Measurements from ENCODE around the gene BUB3.

Gene BUB3

GRCh38 chr10:123141791-123142700 lies 12.2 kb upstream of the BUB3 start:
- DNase-seq = no peak

GRCh38 chr10:123142701-123143161 lies 11.5 kb upstream of the BUB3 start:
- no peak for DNase-seq

DNA sequence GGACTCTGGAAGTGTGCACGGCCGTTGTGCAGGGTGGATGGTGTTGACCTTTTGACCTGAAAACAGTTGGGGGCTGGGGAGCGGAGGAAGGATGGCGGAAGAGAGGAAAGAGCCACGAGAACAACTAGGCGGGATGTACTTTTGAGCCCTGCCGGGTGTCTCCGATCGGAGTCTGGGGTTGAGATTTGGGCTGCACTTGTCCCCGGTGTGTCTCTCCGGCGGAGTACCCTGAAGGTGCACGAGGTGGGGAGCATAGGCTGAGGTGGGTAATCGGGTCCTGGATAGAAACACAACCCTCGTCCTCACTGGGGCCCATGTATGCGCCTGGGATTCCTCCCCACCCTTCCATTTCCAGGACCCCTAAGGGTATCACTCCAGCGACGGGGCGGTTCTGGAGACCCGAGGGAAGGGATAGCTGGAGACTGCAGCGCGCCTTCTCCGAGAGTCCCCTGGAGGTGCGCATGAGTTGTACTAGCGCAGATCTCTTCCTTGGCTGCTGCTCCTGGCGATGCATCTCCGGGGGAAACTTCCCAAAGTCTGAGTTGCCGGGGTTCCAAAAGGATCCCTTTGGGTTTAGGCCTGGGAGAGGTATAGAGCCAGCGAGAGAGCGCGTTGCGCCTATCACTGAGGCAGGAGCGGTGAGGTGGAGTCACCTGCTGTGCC lies 10.9 kb upstream of the BUB3 start:
- no peak for DNase-seq

DNA sequence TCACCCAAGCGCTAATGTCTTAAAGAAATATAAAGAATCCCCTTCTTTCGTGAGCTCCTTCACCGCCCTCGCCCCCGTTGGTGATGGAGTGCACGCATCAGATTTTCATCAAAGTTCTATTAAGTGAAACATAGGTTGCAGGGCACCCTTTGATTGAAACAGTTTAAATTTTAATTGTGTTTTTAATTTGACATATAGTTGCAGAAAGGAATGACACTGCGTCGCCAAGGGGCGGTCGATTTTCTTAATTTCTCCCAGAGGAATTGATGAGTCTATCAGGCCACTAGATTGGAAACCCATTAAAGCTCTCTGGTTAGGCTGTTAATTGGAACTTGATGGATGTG lies 10.4 kb upstream of the BUB3 start:
- DNase-seq = no peak

GRCh38 chr10:123144697-123145541 lies 9.3 kb upstream of the BUB3 start:
- DNase-seq = no peak

- no peak for DNase-seq
Observed at GRCh38 chr10:123145542-123146012, 8.6 kb upstream of the BUB3 start.

GRCh38 chr10:123146013-123146893 lies 7.9 kb upstream of the BUB3 start:
- DNase-seq = no peak

- no peak for DNase-seq
Observed at GRCh38 chr10:123146894-123147634, 7.1 kb upstream of the BUB3 start.

- DNase-seq = no peak
Observed at GRCh38 chr10:123147635-123148413, 6.4 kb upstream of the BUB3 start, which contains the start of gene HMX2. HMX2 (plus strand) TSS chr10:123148136; CDS start chr10:123148379, 243 bp downstream.

DNA sequence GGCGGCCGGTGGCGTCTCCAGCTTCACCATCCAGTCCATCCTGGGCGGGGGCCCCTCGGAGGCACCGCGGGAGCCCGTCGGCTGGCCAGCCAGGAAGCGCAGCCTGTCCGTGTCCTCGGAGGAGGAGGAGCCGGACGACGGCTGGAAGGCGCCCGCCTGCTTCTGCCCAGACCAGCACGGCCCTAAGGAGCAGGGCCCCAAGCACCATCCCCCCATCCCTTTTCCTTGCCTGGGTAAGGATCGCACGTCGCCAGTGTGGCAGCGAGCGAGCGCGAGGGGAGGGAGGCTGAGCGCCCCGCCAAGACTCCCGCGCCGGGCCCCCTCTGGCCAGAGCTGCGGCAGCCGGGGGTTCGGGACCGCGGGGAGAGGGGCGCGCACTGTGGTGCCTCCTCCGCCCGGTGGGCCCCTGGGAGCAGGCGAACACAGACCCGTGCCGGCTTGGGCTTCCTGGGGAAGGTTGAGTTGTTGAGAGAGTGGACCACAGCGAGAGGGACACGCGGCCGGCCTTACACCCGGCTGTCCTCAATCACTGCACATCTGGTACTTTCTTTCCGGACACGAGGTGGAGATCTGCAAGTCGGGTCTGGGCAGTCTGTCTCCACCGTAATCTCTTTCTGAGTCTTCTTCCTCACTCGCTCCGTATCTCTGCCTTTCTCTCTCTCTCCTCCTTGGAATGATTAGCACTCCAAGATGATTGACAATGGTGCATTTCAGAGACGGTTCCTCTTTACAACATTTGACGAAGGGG lies 5.6 kb upstream of the BUB3 start:
- no peak for DNase-seq

GRCh38 chr10:123149162-123149567 lies 5.0 kb upstream of the BUB3 start:
- no peak for DNase-seq

DNA sequence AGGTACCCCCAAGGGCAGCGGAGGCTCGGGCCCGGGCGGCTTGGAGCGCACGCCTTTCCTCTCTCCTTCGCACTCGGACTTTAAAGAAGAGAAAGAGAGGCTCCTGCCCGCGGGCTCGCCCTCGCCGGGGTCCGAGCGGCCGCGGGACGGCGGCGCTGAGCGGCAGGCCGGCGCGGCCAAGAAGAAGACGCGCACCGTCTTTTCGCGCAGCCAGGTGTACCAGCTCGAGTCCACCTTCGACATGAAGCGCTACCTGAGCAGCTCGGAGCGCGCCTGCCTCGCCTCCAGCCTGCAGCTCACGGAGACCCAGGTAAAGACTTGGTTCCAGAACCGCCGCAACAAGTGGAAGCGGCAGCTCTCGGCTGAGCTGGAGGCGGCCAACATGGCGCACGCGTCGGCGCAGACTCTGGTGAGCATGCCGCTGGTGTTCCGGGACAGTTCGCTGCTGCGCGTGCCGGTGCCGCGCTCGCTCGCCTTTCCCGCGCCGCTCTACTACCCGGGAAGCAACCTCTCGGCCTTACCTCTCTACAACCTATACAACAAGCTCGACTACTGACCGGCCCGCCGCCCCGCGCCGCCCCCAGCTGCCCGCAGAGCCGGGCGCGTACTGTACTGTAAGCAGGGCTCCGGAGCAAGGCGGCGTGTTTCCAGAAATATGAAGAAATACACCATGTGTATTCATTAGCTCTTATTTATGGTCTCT lies 4.5 kb upstream of the BUB3 start:
- peak in 1 of 2 experiments; percentile 45 for DNase-seq

- DNase-seq = peak in 1 of 2 experiments; percentile 45
Observed at GRCh38 chr10:123150271-123150985, 3.8 kb upstream of the BUB3 start.

DNA sequence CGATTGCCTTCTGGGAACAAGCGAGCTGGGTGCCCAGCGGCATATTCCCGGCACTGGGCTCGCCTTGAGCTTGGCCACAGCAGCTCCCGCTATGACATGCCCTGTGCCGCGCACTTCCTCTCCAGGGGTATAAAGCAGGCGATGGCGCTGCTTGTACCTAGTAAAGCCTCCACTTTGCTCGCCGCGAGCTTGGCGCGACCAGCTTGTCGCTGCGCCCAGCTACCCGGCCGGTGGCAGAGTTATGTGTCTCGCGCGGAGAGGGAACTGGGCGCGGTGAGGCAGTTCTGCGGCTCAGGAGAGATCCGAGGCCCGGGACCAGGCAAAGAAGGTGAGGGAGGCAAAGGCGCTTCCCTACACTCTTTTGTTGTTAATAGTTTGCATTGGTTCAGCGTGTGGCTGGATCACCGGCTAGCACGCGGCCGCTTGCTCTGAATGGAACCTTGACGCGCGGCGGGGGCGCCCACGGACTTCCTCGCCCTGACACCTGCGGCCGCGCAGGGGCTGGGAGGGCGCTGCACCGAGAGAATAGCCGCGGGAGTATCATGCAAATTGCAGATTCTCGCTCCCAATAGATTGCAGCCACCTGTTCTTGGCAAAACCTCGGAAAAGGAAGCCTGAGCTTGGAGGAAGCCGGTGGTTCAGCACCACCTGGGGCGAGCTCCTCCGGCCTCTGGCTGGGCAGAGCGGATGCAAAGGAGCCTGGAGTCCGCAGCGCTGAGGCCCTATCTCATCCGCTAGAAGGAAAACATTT lies 3.0 kb upstream of the BUB3 start:
- peak in 1 of 2 experiments; percentile 38 for DNase-seq

DNA sequence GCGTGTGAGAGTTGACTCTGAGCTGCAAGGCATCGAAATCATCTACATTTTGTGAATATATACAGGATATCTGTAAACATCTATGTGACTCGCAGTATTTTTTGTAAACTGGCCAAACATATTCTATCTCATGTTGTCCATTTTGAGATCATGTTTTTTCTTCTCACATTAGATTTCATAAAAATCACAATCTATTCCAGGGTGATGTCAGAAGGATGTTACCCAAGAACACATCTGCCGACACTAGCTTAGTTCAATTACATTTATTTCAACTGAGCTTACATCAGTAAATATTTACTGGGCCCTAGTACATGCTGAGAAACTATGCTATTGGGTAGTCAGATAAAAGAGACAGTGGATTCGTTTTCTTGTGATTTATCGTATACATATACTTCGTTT lies 2.5 kb upstream of the BUB3 start:
- DNase-seq = no peak

DNA sequence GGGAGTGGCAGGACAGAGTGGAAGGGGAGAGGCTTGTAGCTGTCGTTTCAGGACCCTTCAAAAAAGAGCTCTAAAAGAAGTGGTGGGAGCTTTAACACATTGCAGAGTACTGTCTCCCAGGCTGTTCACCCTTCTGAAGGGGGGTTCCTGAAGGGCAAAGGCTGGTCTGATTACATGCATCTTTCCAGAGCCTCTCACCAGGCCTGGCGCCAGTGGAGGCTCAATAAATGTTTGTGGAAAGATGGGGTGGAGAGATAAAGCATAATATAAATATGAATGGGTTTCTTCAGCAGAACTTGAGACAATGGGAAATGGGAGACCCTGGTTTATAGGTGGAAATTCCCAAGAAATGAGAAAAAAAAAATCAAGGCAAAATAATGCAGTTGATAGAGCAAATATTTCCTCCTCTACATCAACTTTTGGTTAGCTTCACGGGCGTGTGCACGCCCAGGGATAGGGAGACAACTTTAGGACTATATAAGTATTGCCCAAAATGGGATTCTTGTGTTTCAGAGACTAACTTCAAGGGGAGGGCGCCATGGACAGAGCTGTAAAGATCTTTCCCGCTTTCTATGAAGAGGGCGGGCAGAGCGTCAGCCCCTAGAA lies 613 bp upstream of the BUB3 start:
- no peak for DNase-seq

Measured in activated CD4-positive, alpha-beta T cell treated with anti-CD3 and anti-CD28 coated beads, Interleukin-2, amount 50 U/mL, for 4 hours (primary cell).